ENCODE data around the gene PTPRR. TPM values are rescaled to one million over a fixed set of nuclear protein-coding genes. Genes with fewer than 3 reads are reported as not detected.

The PTPRR gene
- total and polyA plus RNA-seq, 2 of the 13 experiments (the other 11 are each of a cell fraction or from before 2014, with no cell fraction given): not detected

DNA sequence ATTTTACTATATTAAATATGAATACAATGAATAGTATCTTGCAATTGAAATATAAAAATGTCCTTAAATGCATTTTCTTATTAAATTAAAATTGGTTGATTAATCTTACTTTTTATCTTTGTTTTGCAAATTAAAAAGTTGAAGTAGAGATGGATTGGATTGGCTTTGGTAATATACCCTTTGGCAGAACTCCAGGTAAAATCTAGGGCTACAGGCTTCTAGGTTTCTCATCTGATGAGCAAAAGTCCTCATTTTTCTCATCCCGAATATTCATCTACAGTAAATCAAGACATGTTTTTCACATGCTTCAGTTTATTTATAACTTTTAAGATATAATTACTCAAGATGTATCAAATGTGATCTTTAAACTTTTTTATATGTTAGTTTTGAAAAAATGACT is 2.2 kb downstream of the PTPRR start:
- Histone ChIP-seq H3K9ac (ENCODE audit: insufficient read depth, low read depth, low read length) (no peak overlapping the region), H3K27ac (ENCODE audit: extremely low read length, insufficient read depth, low read length) (no peak overlapping the region), H3K27me3 (ENCODE audit: control insufficient read depth in 1 of 2, insufficient read depth in 2 of 2, low read length in 2 of 2) (peaks cover 0 to 7% of the 10 kb centered on the region in 2 experiments; a peak in 1 of 5 replicates), H4K20me1 (ENCODE audit: insufficient read depth, low read length) (no peaks in the 10 kb centered on the region), H3K4me3 (replicated peaks in 1 of 3; ENCODE audit: insufficient read depth in 1 of 3, low read depth in 2 of 3, low read length in 3 of 3) (no peak overlapping the region), H3K79me2 (ENCODE audit: insufficient read depth, low read length) (no peaks in the 10 kb centered on the region), H3K9me3 (ENCODE audit: low read length) (no peaks in the 10 kb centered on the region), H3K4me2 (ENCODE audit: low read depth, low read length) (no peak overlapping the region), H3K36me3 (replicated peaks in 1 of 2; ENCODE audit: control insufficient read depth in 1 of 2, insufficient read depth in 2 of 2, low read length in 2 of 2) (no peaks in the 10 kb centered on the region), H2AFZ (ENCODE audit: low read length) (no peak overlapping the region), H3K4me1 (ENCODE audit: insufficient read depth, low read length) (no peaks in the 10 kb centered on the region)
- in situ Hi-C loops (cut with HindIII; ENCODE audit: extremely low pct_ligation_motif_present, low pct_unique_long_range_greater_than_20kb): no loop called here
- ChIA-PET POLR2A (no interaction called here), CTCF (ENCODE audit: low intra/inter-chr PET ratio, low total read pairs) (no interaction called here)
- no peak for DNase-seq (ENCODE audit: low spot score)
- TF ChIP-seq FOXP1 (IDR thresholded peaks at IDR 0.05) (no peak), FOXP1 (CRISPR knock-in tag; IDR thresholded peaks at IDR 0.05) (no peak)
- ATAC-seq: no peak
- 3% methylated on average over 1 of the region's 1 CpG for WGBS (ENCODE audit: low lambda C conversion rate)
- BruUV-seq (replicated peaks): no TSS peak
- FAIRE-seq: no peak
- intact Hi-C loops (cut with micrococcal nuclease; ENCODE audit: unreplicated experiment): no loop called here

DNA sequence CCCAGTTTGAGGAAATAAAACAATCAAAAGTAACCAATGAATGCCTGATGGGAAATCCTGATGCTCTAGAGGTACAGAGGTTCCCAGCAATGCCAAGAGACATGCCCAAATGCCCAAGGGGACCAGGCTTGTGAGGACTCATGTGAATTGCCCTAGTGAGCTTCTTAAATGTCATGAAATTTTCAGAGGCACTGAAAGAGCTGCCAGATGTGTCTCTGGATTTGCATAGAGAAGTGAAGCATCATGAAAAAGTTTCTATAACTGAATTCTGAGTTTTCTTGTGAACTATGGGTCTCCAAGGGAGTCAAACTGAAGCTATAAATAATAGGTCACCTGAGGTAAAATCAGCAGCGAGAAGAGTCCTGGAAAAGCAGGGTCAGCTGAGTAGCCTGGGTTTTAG is 9.9 kb downstream of the PTPRR start:
- ATAC-seq (no peak), FAIRE-seq (no peak), DNase-seq (ENCODE audit: low spot score) (no peak)
- no peaks in the 10 kb centered on the region for H3K27me3 ChIP-seq (ENCODE audit: control insufficient read depth in 1 of 2, insufficient read depth in 2 of 2, low read length in 2 of 2)
- H2AFZ ChIP-seq (ENCODE audit: low read length): no peak overlapping the region
- no peak overlapping the region for H3K9ac ChIP-seq (ENCODE audit: insufficient read depth, low read depth, low read length)
- H4K20me1 ChIP-seq (ENCODE audit: insufficient read depth, low read length): no peaks in the 10 kb centered on the region
- H3K27ac ChIP-seq (ENCODE audit: extremely low read length, insufficient read depth, low read length): no peak overlapping the region
- intact Hi-C loops (cut with micrococcal nuclease; ENCODE audit: unreplicated experiment): no loop called here
- WGBS (ENCODE audit: low lambda C conversion rate): 0% methylated on average over 1 of the region's 1 CpG
- H3K4me2 ChIP-seq (ENCODE audit: low read depth, low read length): no peak overlapping the region
- H3K4me1 ChIP-seq (ENCODE audit: insufficient read depth, low read length): no peaks in the 10 kb centered on the region
- H3K9me3 ChIP-seq (ENCODE audit: low read length): no peaks in the 10 kb centered on the region
- POLR2A ChIA-PET: no interaction called here
- in situ Hi-C loops (cut with HindIII; ENCODE audit: extremely low pct_ligation_motif_present, low pct_unique_long_range_greater_than_20kb): no loop called here
- no peaks in the 10 kb centered on the region for H3K79me2 ChIP-seq (ENCODE audit: insufficient read depth, low read length)
- no TSS peak for BruUV-seq (replicated peaks)
- H3K36me3 ChIP-seq (replicated peaks in 1 of 2; ENCODE audit: control insufficient read depth in 1 of 2, insufficient read depth in 2 of 2, low read length in 2 of 2): no peaks in the 10 kb centered on the region
- H3K4me3 ChIP-seq (replicated peaks in 1 of 3; ENCODE audit: insufficient read depth in 1 of 3, low read depth in 2 of 3, low read length in 3 of 3): no peak overlapping the region
- TF ChIP-seq, protein P1, sequence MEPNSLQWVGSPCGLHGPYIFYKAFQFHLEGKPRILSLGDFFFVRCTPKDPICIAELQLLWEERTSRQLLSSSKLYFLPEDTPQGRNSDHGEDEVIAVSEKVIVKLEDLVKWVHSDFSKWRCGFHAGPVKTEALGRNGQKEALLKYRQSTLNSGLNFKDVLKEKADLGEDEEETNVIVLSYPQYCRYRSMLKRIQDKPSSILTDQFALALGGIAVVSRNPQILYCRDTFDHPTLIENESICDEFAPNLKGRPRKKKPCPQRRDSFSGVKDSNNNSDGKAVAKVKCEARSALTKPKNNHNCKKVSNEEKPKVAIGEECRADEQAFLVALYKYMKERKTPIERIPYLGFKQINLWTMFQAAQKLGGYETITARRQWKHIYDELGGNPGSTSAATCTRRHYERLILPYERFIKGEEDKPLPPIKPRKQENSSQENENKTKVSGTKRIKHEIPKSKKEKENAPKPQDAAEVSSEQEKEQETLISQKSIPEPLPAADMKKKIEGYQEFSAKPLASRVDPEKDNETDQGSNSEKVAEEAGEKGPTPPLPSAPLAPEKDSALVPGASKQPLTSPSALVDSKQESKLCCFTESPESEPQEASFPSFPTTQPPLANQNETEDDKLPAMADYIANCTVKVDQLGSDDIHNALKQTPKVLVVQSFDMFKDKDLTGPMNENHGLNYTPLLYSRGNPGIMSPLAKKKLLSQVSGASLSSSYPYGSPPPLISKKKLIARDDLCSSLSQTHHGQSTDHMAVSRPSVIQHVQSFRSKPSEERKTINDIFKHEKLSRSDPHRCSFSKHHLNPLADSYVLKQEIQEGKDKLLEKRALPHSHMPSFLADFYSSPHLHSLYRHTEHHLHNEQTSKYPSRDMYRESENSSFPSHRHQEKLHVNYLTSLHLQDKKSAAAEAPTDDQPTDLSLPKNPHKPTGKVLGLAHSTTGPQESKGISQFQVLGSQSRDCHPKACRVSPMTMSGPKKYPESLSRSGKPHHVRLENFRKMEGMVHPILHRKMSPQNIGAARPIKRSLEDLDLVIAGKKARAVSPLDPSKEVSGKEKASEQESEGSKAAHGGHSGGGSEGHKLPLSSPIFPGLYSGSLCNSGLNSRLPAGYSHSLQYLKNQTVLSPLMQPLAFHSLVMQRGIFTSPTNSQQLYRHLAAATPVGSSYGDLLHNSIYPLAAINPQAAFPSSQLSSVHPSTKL (CRISPR knock-in tag; IDR thresholded peaks at IDR 0.05): no peak
- TF ChIP-seq, protein P2, sequence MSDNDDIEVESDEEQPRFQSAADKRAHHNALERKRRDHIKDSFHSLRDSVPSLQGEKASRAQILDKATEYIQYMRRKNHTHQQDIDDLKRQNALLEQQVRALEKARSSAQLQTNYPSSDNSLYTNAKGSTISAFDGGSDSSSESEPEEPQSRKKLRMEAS (IDR thresholded peaks at IDR 0.05): no peak
- TF ChIP-seq ARNT (IDR thresholded peaks at IDR 0.05) (no peak), ZSCAN9 (CRISPR knock-in tag; IDR thresholded peaks at IDR 0.05; ENCODE audit: borderline replicate concordance) (no peak), ZNF577 (CRISPR knock-in tag; IDR thresholded peaks at IDR 0.05; ENCODE audit: borderline replicate concordance, low read depth) (no peak), KMT2A (CRISPR knock-in tag; IDR thresholded peaks at IDR 0.05) (no peak), ZZZ3 (CRISPR knock-in tag; IDR thresholded peaks at IDR 0.05; ENCODE audit: borderline replicate concordance) (no peak), MAFG (CRISPR knock-in tag; IDR thresholded peaks at IDR 0.05) (no peak), SETDB1 (CRISPR knock-in tag; IDR thresholded peaks at IDR 0.05; ENCODE audit: borderline replicate concordance) (no peak), ZNF678 (CRISPR knock-in tag; IDR thresholded peaks at IDR 0.05) (no peak)
- TF ChIP-seq, protein P3, sequence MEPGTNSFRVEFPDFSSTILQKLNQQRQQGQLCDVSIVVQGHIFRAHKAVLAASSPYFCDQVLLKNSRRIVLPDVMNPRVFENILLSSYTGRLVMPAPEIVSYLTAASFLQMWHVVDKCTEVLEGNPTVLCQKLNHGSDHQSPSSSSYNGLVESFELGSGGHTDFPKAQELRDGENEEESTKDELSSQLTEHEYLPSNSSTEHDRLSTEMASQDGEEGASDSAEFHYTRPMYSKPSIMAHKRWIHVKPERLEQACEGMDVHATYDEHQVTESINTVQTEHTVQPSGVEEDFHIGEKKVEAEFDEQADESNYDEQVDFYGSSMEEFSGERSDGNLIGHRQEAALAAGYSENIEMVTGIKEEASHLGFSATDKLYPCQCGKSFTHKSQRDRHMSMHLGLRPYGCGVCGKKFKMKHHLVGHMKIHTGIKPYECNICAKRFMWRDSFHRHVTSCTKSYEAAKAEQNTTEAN (CRISPR knock-in tag; conservative IDR thresholded peaks at IDR 0.05): no peak
- TF ChIP-seq, protein P4, sequence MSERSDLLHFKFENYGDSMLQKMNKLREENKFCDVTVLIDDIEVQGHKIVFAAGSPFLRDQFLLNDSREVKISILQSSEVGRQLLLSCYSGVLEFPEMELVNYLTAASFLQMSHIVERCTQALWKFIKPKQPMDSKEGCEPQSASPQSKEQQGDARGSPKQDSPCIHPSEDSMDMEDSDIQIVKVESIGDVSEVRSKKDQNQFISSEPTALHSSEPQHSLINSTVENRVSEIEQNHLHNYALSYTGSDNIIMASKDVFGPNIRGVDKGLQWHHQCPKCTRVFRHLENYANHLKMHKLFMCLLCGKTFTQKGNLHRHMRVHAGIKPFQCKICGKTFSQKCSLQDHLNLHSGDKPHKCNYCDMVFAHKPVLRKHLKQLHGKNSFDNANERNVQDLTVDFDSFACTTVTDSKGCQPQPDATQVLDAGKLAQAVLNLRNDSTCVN (CRISPR knock-in tag; IDR thresholded peaks at IDR 0.05; ENCODE audit: borderline replicate concordance): no peak
- CTCF ChIA-PET (ENCODE audit: low intra/inter-chr PET ratio, low total read pairs): no interaction called here

Measured in HepG2 (cell line).